Measurements from ENCODE around the gene EMC7. TPM values are rescaled to one million over a fixed set of nuclear protein-coding genes. Genes with fewer than 3 reads are reported as not detected.

Gene EMC7
- total RNA-seq, 2 experiments from 2014 or later: 63.1 to 65.6 TPM

- peaks cover 9% of the 10 kb centered on the region for H3K27me3 Mint-ChIP-seq
- ChIA-PET POLR2A (no interaction called here), CTCF (interaction anchor here (0.6 kb wide), 1 partner anchor 58 kb away, joined by 4 read pairs; no protein-coding TSS in a partner anchor)
- no peak overlapping the region for H3K27ac Mint-ChIP-seq
- H3K4me1 Mint-ChIP-seq: peaks cover 6% of the 10 kb centered on the region
- H3K4me3 Mint-ChIP-seq: no peak overlapping the region
- peaks cover 23% of the 10 kb centered on the region for H3K36me3 Mint-ChIP-seq (ENCODE audit: low read depth)
- no peak for DNase-seq
- peaks cover 26% of the 10 kb centered on the region for H3K9me3 Mint-ChIP-seq
Observed at GRCh38 chr15:34047893-34048775, 53.5 kb downstream of the EMC7 start.

DNA sequence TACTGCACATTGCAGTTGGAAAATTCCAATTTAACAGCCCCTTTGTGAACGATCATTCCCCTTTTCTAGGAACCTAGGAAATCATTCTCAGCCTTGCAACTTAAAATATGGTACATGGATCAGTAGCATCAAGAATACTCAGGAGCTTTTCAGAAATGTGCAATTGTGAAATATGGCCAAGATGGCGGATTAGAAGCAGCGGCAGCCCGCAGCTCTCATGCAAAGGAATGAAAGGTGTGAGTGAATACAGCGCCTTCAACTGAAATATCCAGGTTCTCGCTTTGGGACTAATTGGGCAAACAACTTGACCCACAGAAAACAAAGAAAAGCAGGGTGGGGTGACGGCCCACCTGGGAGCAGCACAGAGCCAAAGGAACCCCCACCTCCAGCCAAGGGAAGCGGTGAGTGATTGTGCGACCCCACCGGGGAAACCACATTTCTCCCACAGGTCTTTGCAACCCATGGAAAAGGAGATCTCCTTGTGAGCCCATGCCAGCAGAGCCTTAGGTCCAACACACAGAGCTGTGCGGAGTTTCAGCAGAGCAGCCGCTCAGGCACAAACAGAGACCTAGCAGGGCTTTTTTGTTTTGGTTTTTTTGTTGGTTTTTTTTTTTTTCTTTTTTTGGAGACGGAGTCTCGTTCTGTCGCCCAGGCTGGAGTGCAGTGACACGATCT is 55.1 kb downstream of the EMC7 start:
- CTCF ChIA-PET: no interaction called here
- H3K27ac Mint-ChIP-seq: no peak overlapping the region
- peaks cover 19% of the 10 kb centered on the region for H3K9me3 Mint-ChIP-seq
- POLR2A ChIA-PET: no interaction called here
- H3K4me3 Mint-ChIP-seq: no peak overlapping the region
- H3K36me3 Mint-ChIP-seq (ENCODE audit: low read depth): peaks cover 18% of the 10 kb centered on the region
- peaks cover 8% of the 10 kb centered on the region for H3K27me3 Mint-ChIP-seq
- no peak for DNase-seq
- peaks cover 6% of the 10 kb centered on the region for H3K4me1 Mint-ChIP-seq

DNA sequence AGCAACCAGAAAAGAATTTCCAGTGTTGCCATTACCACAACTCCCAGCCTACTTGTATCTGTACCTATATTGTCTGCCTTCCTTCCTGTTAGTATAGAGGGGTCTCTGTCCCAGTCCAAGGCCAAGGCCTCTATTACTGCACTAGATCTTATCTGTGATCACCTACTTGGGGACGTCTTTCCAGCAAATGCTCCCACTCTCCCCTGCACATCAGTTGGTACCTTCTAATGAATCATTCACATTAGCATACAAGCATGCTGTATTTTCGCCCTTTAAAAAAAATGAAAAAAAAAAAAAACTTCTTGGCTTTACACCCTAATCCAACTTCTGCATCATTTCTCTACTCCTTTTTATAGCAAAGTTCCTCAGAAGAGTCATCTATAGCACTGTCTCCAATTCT is 57.8 kb downstream of the EMC7 start:
- peaks cover 22% of the 10 kb centered on the region for H3K4me1 Mint-ChIP-seq
- no peak overlapping the region for H3K4me3 Mint-ChIP-seq
- no peaks in the 10 kb centered on the region for H3K9me3 Mint-ChIP-seq
- no peaks in the 10 kb centered on the region for H3K36me3 Mint-ChIP-seq (ENCODE audit: low read depth)
- no peak for DNase-seq
- H3K27ac Mint-ChIP-seq: no peak overlapping the region
- ChIA-PET CTCF (interaction anchor here (0.8 kb wide), 1 partner anchor 8 kb away, joined by 4 read pairs; no protein-coding TSS in a partner anchor), POLR2A (no interaction called here)
- no peaks in the 10 kb centered on the region for H3K27me3 Mint-ChIP-seq

- no peak overlapping the region for H3K4me3 Mint-ChIP-seq
- H3K27ac Mint-ChIP-seq: no peak overlapping the region
- H3K4me1 Mint-ChIP-seq: peaks cover 22% of the 10 kb centered on the region
- no peak for DNase-seq
- no peaks in the 10 kb centered on the region for H3K36me3 Mint-ChIP-seq (ENCODE audit: low read depth)
- CTCF ChIA-PET: interaction anchor here (0.6 to 0.8 kb wide), 2 partner anchors 8 to 662 kb away, joined by 3 to 4 read pairs; no protein-coding TSS in a partner anchor
- no peaks in the 10 kb centered on the region for H3K27me3 Mint-ChIP-seq
- POLR2A ChIA-PET: no interaction called here
- no peaks in the 10 kb centered on the region for H3K9me3 Mint-ChIP-seq
Observed at GRCh38 chr15:34043391-34043790, 58.3 kb downstream of the EMC7 start.

DNA sequence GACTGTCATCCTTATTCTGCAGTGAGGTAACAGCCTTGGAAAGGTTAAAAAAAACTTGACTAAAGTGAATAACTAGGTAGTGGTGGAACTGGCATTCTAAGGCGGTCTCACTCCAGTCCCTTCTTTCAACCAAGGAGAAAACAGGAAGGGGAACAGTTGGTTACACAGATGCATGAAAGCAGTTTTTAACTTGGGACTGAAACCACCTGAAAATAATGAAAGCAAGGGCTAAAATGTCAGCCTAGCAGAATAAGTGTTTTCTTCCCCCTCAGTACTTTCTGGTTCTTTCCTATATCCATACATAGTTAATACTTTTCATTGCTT is 61.9 kb downstream of the EMC7 start:
- POLR2A ChIA-PET: no interaction called here
- no peak for DNase-seq
- H3K27me3 Mint-ChIP-seq: no peaks in the 10 kb centered on the region
- H3K4me3 Mint-ChIP-seq: peak overlapping the region; percentile 69
- H3K4me1 Mint-ChIP-seq: peaks cover 33% of the 10 kb centered on the region
- no peaks in the 10 kb centered on the region for H3K9me3 Mint-ChIP-seq
- CTCF ChIA-PET: interaction anchor here (0.6 to 1.0 kb wide), 4 partner anchors 13 to 166 kb away, joined by 3 to 4 read pairs (median 3); no protein-coding TSS in a partner anchor
- no peaks in the 10 kb centered on the region for H3K36me3 Mint-ChIP-seq (ENCODE audit: low read depth)
- H3K27ac Mint-ChIP-seq: peak overlapping the region; percentile 97

DNA sequence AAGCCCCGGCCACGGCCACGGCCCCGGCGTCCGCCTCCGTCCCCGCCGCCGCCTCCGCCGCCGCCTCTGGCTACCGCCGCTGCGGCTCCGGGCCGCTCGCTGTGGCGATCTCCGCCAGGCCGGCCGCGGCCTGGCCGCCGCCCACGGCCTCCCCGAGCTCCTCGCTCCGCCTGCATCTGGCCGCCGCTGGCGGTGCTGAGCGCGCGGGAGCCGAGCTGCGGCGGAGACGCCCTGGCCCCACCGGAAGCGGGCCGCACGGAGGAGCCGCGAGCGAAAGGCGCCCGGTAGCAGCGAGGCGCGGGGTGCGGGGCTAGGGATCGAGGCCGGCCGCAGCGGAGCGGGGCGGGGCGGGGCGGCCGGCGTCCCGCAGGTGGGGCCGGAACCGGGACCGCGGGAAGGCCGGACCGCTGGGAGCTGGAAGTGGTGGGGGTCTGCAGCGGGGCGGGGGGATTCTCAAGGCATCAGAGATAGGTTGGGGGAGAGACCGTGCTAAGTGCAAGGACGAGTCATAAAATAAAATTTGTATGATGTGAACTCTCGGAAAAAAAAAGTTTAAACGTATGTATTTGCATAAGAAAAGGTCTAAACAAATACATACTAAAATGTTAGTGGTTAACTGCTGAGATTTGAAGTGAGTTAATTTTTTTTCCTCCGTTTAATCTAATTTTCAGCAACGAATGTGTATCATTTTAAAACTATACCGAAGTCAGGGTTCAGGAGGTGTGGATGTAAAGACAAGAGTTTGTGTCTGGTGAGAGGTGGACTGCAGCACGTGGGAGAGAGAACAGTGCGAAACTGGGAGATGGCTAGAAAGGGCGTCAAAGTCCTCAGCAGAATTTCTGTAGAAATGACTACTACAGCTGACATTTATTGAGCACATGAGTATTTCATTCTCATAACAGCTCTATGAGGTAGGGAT is 62.5 kb downstream of the EMC7 start, which contains the start of gene AVEN:
Gene AVEN (minus strand): TSS at position 334 of the 919 bp plus-strand sequence. CDS start 158 bp downstream, at position 176.
- ChIA-PET CTCF (no interaction called here), POLR2A (interaction anchor here (0.7 kb wide), 1 partner anchor 14 kb away, joined by 3 read pairs; no protein-coding TSS in a partner anchor)
- peak within 1 kb of the TSS; percentile 87 for H3K4me3 Mint-ChIP-seq
- no peaks in the 10 kb centered on the region for H3K9me3 Mint-ChIP-seq
- H3K27ac Mint-ChIP-seq: peak within 1 kb of the TSS; percentile 97
- peak; percentile 63 for DNase-seq
- H3K27me3 Mint-ChIP-seq: no peaks in the 10 kb centered on the region
- no peaks in the 10 kb centered on the region for H3K36me3 Mint-ChIP-seq (ENCODE audit: low read depth)
- H3K4me1 Mint-ChIP-seq: peaks cover 32% of the 10 kb centered on the region

DNA sequence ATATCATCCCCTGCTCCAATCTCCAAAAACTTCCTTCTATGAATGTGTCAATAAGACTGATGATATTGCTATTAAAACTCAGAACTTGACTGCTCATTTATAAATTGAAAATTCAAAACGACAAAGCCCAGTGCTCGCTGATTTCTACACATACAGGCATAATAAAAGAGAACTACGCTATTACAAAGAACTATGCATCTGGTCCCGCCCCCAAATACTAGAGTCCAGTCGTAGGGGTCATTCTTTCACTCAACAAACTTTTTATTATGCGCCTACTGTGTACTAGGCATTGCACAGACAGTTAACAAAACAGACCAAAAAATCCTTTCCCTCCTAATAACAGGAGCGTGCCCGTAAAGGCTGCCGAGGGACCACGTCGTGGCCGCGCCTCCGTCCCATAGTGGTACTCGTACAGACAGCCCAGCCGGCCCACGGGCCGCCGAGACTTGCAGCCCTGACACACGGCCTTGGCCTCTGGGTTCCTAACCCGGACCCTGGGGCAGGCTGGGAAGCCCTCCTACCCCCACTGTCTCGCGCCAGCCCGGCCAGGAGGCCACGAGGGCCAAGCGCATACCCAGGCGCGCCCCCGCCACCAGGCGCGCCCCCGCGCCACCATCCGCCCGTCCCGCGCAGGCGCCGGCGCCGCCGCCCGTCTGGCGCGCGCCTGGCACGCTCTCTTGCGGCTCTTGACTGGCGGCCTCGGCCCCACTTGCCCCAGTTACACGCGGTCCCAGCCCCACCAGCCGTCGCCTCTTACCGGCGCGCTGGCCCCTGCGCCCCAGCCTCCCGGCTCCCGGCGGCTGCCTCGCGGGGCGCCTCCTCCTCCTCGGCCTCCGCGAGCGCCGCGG is 63.4 kb downstream of the EMC7 start:
- H3K27ac Mint-ChIP-seq: peak overlapping the region; percentile 91
- H3K27me3 Mint-ChIP-seq: no peaks in the 10 kb centered on the region
- CTCF ChIA-PET: interaction anchor here (1.2 kb wide), 1 partner anchor 16 kb away, joined by 3 read pairs; no protein-coding TSS in a partner anchor
- H3K4me3 Mint-ChIP-seq: peak overlapping the region; percentile 87
- H3K36me3 Mint-ChIP-seq (ENCODE audit: low read depth): no peaks in the 10 kb centered on the region
- no peaks in the 10 kb centered on the region for H3K9me3 Mint-ChIP-seq
- peak; percentile 72 for DNase-seq
- POLR2A ChIA-PET: interaction anchor here (0.6 kb wide), 1 partner anchor 15 kb away, joined by 3 read pairs; no protein-coding TSS in a partner anchor
- peaks cover 27% of the 10 kb centered on the region for H3K4me1 Mint-ChIP-seq

Other genes starting within 250 kb of the EMC7 start
- gene CHRM5, start 133.4 kb downstream of the EMC7 start, total RNA-seq: not detected
- gene AVEN, start 62.7 kb downstream of the EMC7 start, total RNA-seq: 1 to 10 TPM; 9.1 TPM
- 1 to 10 TPM; 3.8 to 4.1 TPM for gene PGBD4, start 221 bp upstream of the EMC7 start, total RNA-seq
- 10 to 100 TPM; 40.8 to 45.7 TPM for gene KATNBL1, start 108.2 kb upstream of the EMC7 start, total RNA-seq
- 10 to 100 TPM; 72.6 to 78.0 TPM for gene EMC4, start 123.2 kb upstream of the EMC7 start, total RNA-seq
- gene SLC12A6, start 235.9 kb upstream of the EMC7 start, total RNA-seq: 10 to 100 TPM; 32.7 to 36.7 TPM
- gene NOP10, start 241.3 kb upstream of the EMC7 start, total RNA-seq: 100 to 1,000 TPM; 162 to 207 TPM
- gene NUTM1, start 241.5 kb upstream of the EMC7 start, total RNA-seq: not detected